NB4 (cell line): ENCODE measurements around the gene CXorf38.

ENCODE experiments used
- DNase-seq: peaks from one replicate; pipeline ENCODE4 v3.0.0; 2010; ENCODE audit warnings: low read depth
- H3K4me3 ChIP-seq: one replicate; pipeline ENCODE4 v1.5.1; 2011; ENCODE audit warnings: mild to moderate bottlenecking, low read depth, low read length, moderate library complexity
- MYC ChIP-seq: IDR thresholded peaks from 2 replicates; pipeline ENCODE4 v1.6.1; 2011; ENCODE audit warnings: low read depth, low read length
- POLR2A ChIP-seq: IDR thresholded peaks from 2 replicates; pipeline ENCODE4 v1.6.1; 2011; ENCODE audit warnings: mild to moderate bottlenecking; ENCODE audit not compliant: insufficient read length; ENCODE audit errors: extremely low read depth
- TF ChIP-seq, protein P1 (sequence below): IDR thresholded peaks from 2 replicates; pipeline ENCODE4 v1.6.1; 2011; ENCODE audit warnings: low read depth, low read length
- TF ChIP-seq, protein P2 (sequence below): IDR thresholded peaks from one replicate; pipeline ENCODE4 v1.5.1; 2012; ENCODE audit warnings: low read depth, low read length

Gene CXorf38

DNA sequence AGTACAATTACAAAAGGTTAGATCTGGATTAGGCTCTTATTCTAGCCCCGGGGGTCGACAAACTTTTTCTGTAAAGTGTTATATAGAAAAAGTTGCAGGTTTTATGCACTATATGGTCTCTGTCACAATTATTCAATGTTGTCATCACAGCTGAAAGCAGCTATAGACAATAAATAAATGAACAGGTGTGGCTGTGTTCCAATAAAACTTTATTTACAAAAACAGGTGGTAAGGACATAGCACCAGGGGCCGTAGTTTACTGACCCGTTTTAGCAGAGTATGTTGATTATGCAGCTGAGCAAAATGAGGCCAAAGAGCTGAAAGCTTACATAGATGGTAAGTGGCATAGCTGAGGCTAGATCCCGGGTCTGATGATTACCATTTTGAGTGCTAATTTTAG lies 13.0 kb upstream of the CXorf38 start:
- H3K4me3 ChIP-seq, result no peak overlapping the region
- DNase-seq, result no peak
- TF ChIP-seq, protein P1, sequence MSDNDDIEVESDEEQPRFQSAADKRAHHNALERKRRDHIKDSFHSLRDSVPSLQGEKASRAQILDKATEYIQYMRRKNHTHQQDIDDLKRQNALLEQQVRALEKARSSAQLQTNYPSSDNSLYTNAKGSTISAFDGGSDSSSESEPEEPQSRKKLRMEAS, result no peak
- TF ChIP-seq, protein P2, sequence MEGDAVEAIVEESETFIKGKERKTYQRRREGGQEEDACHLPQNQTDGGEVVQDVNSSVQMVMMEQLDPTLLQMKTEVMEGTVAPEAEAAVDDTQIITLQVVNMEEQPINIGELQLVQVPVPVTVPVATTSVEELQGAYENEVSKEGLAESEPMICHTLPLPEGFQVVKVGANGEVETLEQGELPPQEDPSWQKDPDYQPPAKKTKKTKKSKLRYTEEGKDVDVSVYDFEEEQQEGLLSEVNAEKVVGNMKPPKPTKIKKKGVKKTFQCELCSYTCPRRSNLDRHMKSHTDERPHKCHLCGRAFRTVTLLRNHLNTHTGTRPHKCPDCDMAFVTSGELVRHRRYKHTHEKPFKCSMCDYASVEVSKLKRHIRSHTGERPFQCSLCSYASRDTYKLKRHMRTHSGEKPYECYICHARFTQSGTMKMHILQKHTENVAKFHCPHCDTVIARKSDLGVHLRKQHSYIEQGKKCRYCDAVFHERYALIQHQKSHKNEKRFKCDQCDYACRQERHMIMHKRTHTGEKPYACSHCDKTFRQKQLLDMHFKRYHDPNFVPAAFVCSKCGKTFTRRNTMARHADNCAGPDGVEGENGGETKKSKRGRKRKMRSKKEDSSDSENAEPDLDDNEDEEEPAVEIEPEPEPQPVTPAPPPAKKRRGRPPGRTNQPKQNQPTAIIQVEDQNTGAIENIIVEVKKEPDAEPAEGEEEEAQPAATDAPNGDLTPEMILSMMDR, result no peak
- no peak for TF ChIP-seq POLR2A
- TF ChIP-seq MYC, result no peak

DNA sequence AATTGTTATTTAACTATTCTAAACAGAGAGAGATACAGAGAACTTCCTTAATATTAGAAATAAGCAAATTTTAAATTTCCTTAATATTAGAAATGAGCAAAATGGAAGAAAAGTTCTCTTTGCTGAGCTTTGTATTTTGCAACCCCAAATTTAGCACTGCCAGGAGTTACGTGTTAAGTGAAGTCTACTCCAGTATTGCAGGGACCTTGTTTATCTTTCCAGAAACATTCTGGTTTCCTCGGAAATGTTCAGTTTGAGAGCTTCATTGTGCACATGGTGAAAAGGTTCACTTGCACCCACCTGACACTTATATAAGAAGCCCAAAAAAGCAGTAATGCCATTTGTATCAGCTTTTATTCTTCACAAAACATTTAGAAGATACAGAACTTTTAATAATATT lies 6.2 kb upstream of the CXorf38 start:
- no peak for DNase-seq
- TF ChIP-seq MYC (no peak), POLR2A (no peak)
- TF ChIP-seq, protein P2, result no peak
- TF ChIP-seq, protein P1, result no peak
- no peak overlapping the region for H3K4me3 ChIP-seq

DNA sequence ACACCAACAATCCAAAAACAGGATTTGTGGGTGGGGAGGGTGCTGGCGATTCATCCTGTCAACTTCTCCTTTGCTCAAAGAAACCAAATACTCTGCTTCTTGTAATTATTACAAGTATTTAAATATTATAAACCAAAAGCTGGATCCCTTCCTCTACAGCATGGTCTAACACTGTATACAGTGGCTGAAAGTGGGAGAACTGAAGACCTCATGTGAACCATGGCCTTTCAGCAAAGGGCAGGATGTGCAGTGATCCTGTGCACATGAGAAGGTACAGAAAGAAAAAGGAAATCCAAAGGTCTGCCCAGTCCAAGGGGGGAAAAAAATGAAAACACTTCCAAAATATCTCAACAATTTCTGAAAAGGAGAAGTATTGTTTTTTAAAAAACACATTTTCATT lies 5.3 kb upstream of the CXorf38 start:
- DNase-seq, result no peak
- H3K4me3 ChIP-seq, result no peak overlapping the region
- TF ChIP-seq, protein P2, result no peak
- no peak for TF ChIP-seq MYC
- TF ChIP-seq POLR2A, result no peak
- TF ChIP-seq, protein P1, result no peak

DNA sequence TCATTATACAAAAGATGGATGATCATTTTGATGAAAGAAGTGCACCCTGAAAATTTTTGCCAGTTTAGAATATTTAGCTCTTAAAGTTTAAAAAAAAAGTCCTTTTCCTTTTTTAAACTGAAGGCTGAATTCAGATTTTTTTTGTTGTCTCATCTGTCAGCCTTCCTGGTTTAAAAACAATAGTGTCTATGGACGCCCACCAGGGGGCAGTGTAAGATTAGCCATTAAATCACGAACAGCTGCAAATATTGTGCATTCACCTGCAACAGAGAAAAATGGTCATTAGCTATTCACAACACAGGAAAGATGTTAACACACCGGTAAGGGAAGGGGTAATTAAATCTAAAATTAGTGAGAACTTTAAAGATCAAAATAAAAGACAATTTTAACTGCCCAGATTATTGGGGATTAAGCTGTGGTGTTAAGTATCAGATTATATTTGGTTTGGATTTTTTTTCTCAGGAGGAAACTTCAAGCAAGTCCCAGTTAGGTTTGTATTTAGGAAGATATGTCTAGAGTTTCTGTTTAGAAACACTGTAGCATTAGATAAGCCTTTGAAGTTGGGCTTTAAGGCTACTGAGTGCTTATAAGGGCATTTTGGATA lies 4.4 kb upstream of the CXorf38 start:
- no peak for TF ChIP-seq MYC
- TF ChIP-seq, protein P1, result no peak
- TF ChIP-seq, protein P2, result peak; percentile 55
- TF ChIP-seq POLR2A, result no peak
- peak; percentile 70 for DNase-seq
- H3K4me3 ChIP-seq, result no peak overlapping the region

DNA sequence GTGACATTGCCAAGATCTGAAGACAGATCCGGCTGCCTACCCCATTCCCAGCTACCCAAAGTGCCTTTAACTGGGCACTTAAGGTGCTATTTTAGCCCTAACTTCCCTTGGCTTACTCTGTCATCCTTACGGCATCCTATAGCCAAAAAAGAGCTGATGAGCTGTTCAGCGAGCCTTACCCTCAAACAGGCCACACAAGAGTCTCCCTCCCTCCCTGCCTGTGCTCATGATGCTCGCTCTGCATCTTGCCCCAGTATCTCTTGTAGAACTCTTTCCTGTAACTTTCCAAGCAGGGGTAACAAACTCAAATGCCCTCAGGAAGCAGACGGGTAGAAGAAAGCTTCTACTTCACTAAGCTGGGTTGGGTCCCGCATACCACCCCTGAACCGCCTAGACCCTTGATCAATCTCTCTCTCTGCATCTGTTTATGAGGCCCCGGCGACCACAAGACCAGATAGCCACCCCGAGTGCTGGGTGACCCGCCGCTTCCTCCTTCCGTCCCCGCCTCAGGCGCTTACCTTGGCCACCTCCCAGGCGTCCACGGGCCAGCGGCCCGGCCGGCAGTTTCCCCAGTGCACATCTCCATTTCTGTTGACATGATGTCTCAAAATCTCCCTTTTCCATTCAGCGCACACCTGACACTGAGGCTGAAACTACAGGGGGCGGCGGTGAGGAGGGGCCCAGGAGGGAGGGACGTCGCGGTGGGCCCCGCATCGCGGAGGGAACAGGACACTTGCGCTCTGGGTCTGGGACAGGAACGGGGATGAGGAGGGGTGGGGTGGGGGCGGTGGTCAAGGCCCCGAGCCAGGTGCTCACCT lies 663 bp downstream of the CXorf38 start:
- TF ChIP-seq, protein P2, result no peak
- TF ChIP-seq MYC (no peak), POLR2A (no peak)
- TF ChIP-seq, protein P1, result no peak
- peak; percentile 62 for DNase-seq
- H3K4me3 ChIP-seq, result peak overlapping the region; percentile 90
